ENCODE results near the gene GDA. TPM values are rescaled to one million over a fixed set of nuclear protein-coding genes. Genes with fewer than 3 reads are reported as not detected.

The GDA gene
- total RNA-seq, 1 experiment from 2014 or later, result 3.6 TPM

DNA sequence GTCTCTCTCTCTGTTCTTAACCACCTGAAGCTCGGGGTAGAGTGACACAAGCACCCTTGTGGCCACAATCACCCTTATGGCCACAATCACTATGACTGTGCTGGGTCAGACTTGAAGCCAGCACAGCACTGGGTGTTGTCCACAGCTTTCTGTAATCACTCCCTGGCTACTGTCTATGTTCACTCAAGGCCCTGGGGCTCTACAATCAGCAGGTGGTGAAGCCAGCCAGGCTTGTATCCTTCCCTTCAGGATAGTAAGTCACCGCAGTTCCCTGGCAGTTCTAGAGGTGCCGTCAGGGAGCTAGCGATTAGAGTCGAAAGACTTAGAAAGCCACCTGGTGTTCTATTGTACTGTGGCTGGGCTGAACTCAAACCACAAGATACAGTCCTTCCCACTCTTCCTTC lies 44.2 kb downstream of the GDA start:
- Histone ChIP-seq H3K4me1 (ENCODE audit: insufficient read depth, low read length) (no peaks in the 10 kb centered on the region; the same call in 1 of the 2 replicates), H2AK5ac (ENCODE audit: insufficient read length, low read length) (no peak overlapping the region), H3K56ac (ENCODE audit: insufficient read length, low read depth, low read length) (no peak overlapping the region), H4K20me1 (ENCODE audit: control insufficient read depth, insufficient read depth, insufficient read length) (no peaks in the 10 kb centered on the region), H4K8ac (replicated peaks; ENCODE audit: insufficient read length, low read depth, low read length) (no peak overlapping the region), H3K23me2 (ENCODE audit: insufficient read length, low read depth, low read length, poor library complexity, severe bottlenecking) (no peaks in the 10 kb centered on the region), H2BK15ac (ENCODE audit: low read depth, low read length) (no peak overlapping the region), H2BK20ac (ENCODE audit: low read depth, low read length, poor library complexity, severe bottlenecking) (no peak overlapping the region), H4K91ac (ENCODE audit: insufficient read length, low read depth, low read length) (no peak overlapping the region), H3K9ac (ENCODE audit: extremely low read depth, insufficient read length, low read length) (no peak overlapping the region), H2BK12ac (ENCODE audit: insufficient read length, low read depth, low read length) (no peak overlapping the region), H4K5ac (ENCODE audit: insufficient read length, low read depth, low read length) (no peak overlapping the region), H3K9me3 (ENCODE audit: control insufficient read depth, low read depth, low read length) (no peaks in the 10 kb centered on the region), H3K14ac (ENCODE audit: insufficient read depth, low read length) (no peak overlapping the region), H3K27ac (ENCODE audit: insufficient read length, low read depth, low read length) (no peak overlapping the region), H2BK5ac (ENCODE audit: insufficient read length, low read length) (no peak overlapping the region), H3T11ph (ENCODE audit: low read length) (no peak overlapping the region), H3K27me3 (ENCODE audit: insufficient read depth, low read length) (no peaks in the 10 kb centered on the region), H3K79me1 (ENCODE audit: insufficient read depth, low read depth, low read length, poor library complexity, severe bottlenecking) (no peaks in the 10 kb centered on the region), H3K79me2 (ENCODE audit: insufficient read depth, low read length) (no peaks in the 10 kb centered on the region), H2BK120ac (ENCODE audit: low read depth, low read length, poor library complexity, severe bottlenecking) (no peak overlapping the region), H3K4me2 (ENCODE audit: insufficient read depth, insufficient read length, low read length) (no peak overlapping the region), H3K23ac (ENCODE audit: insufficient read length, low read depth, low read length) (no peak overlapping the region), H3K18ac (ENCODE audit: insufficient read length, low read depth, low read length) (no peak overlapping the region), H2AFZ (ENCODE audit: low read length) (no peak overlapping the region), H3K4ac (ENCODE audit: low read depth, low read length) (no peak overlapping the region)
- Mint-ChIP-seq H3K9me3 (no peaks in the 10 kb centered on the region; a peak in 1 of 5 replicates), H3K27ac (peak overlapping the region in 1 of 3 experiments; percentile 32; a peak in 1 of 7 replicates), H3K4me3 (no peak overlapping the region), H3K4me1 (peaks cover 8 to 10% of the 10 kb centered on the region in 2 experiments), H3K36me3 (ENCODE audit: insufficient read depth in 1 of 3, low read depth in 3 of 3) (peaks cover 0 to 4% (median 3%) of the 10 kb centered on the region in 3 experiments; a peak in 3 of 7 replicates), H3K27me3 (ENCODE audit: low read depth) (peaks cover 5% of the 10 kb centered on the region)
- TF ChIP-seq, protein P1, sequence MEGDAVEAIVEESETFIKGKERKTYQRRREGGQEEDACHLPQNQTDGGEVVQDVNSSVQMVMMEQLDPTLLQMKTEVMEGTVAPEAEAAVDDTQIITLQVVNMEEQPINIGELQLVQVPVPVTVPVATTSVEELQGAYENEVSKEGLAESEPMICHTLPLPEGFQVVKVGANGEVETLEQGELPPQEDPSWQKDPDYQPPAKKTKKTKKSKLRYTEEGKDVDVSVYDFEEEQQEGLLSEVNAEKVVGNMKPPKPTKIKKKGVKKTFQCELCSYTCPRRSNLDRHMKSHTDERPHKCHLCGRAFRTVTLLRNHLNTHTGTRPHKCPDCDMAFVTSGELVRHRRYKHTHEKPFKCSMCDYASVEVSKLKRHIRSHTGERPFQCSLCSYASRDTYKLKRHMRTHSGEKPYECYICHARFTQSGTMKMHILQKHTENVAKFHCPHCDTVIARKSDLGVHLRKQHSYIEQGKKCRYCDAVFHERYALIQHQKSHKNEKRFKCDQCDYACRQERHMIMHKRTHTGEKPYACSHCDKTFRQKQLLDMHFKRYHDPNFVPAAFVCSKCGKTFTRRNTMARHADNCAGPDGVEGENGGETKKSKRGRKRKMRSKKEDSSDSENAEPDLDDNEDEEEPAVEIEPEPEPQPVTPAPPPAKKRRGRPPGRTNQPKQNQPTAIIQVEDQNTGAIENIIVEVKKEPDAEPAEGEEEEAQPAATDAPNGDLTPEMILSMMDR (conservative IDR thresholded peaks at IDR 0.05), result no peak
- WGBS (ENCODE audit: extremely low coverage, insufficient read length, low lambda C conversion rate), result no CpG with 5 or more reads among the region's 5 CpGs
- peak; percentile 36 for DNase-seq

All from H9 (cell line).